Thyroid gland (tissue), 4 donors: ENCODE measurements around the gene MYZAP.

Source experiments
- CTCF ChIP-seq, 6 experiments: fragments of 200-600 bp in 3 of 6; fragments of 450-650 bp in 3 of 6; sonication (generic) in 3 of 6; IDR thresholded peaks; one replicate each; pipeline ENCODE4 v1.5.1; 2016 to 2019; ENCODE audit warnings: antibody characterized with exemption in 6 of 6, mild to moderate bottlenecking in 2 of 6, inconsistent platforms in 1 of 6, moderate library complexity in 1 of 6
- POLR2A ChIP-seq, 2 donors: fragments of 450-650 bp; IDR thresholded peaks; one replicate each; pipeline ENCODE4 v1.6.1; 2017; ENCODE audit warnings: antibody characterized with exemption in 2 of 2, mild to moderate bottlenecking in 2 of 2, moderate library complexity in 1 of 2

GRCh38 chr15:57611938-57612337, 20.2 kb downstream of the MYZAP start:
- TF ChIP-seq POLR2A (IDR thresholded peaks at IDR 0.05) (no peak), CTCF (IDR thresholded peaks at IDR 0.05) (peak in 4 of 6 experiments; percentile 60 to 81 (median 72))
